Measurements from ENCODE around the gene GRIN2B.

The GRIN2B gene

DNA sequence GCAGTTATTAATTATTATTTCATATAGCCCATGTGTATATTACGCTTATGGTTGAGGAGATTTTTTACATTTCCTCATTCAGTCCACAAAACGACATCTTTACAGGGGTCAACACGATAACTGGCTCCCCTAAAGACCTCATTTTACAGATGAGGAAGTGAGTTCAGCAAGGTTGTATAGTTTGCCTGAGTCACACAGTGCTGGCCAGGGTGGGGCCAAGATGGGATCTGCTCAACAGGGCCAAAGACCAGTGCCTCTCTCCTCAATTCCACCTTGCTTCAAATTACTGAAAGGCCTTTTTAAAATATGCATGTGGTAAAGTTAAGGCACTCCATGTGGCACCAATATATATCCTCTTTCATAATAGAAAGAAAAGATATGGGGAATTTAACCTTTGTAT, 13.1 kb downstream of the GRIN2B start:
- Histone ChIP-seq H3K4me3 (ENCODE audit: low read depth, low read length) (no peak overlapping the region), H3K27me3 (replicated peaks) (no peaks in the 10 kb centered on the region), H3K27ac (no peak overlapping the region), H3K36me3 (replicated peaks) (no peaks in the 10 kb centered on the region)
- in situ Hi-C loops (cut with HindIII; ENCODE audit: low pct_ligation_motif_present, low sequenced_read_pairs), result no loop called here
- TF ChIP-seq, protein P1, sequence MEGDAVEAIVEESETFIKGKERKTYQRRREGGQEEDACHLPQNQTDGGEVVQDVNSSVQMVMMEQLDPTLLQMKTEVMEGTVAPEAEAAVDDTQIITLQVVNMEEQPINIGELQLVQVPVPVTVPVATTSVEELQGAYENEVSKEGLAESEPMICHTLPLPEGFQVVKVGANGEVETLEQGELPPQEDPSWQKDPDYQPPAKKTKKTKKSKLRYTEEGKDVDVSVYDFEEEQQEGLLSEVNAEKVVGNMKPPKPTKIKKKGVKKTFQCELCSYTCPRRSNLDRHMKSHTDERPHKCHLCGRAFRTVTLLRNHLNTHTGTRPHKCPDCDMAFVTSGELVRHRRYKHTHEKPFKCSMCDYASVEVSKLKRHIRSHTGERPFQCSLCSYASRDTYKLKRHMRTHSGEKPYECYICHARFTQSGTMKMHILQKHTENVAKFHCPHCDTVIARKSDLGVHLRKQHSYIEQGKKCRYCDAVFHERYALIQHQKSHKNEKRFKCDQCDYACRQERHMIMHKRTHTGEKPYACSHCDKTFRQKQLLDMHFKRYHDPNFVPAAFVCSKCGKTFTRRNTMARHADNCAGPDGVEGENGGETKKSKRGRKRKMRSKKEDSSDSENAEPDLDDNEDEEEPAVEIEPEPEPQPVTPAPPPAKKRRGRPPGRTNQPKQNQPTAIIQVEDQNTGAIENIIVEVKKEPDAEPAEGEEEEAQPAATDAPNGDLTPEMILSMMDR (IDR thresholded peaks at IDR 0.05; ENCODE audit: low read depth, low read length, missing control alignments), result no peak
- no peak for DNase-seq

DNA sequence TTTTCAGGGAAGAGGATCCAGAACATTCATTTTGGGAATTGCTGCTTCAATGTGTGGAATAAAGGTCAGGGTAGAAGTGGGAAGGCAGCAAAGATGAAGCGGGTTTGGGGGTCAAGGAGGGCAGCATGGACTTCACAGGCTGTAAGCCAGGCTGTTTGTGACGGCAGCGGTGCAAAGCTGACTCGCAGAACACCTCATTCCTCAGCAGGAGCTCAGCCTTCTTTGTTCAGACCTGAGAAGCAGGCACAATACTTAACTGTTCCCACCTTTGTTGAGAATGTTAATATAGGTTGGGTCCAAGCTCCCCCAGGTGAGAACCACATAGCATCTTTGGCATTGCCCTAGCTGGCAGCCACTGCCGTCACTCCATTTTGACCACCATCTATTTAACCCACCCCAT, 16.7 kb downstream of the GRIN2B start:
- DNase-seq, result no peak
- Histone ChIP-seq H3K27me3 (replicated peaks) (no peaks in the 10 kb centered on the region), H3K27ac (no peak overlapping the region), H3K36me3 (replicated peaks) (no peaks in the 10 kb centered on the region), H3K4me3 (ENCODE audit: low read depth, low read length) (no peak overlapping the region)
- in situ Hi-C loops (cut with HindIII; ENCODE audit: low pct_ligation_motif_present, low sequenced_read_pairs), result no loop called here
- TF ChIP-seq, protein P1 (IDR thresholded peaks at IDR 0.05; ENCODE audit: low read depth, low read length, missing control alignments), result no peak

DNA sequence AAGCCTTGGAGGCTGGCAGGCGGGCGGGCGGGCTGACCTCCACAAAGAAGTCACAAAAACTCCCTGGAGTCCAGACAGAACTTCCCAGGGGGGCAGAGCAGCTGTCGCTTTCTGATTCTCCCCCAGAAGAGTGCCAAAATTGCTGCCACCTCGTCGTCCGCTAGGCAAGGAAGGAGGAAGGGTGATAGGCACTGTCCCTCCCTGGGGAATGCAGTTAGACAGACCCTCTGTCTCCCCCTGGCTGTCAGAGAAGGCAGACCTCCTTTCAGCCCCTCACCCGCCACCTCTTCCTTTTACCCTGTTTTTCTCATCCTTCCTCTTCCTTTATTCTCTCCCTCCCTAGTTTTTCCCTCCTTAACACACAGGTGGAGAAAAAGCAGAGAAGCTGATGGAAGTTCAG, 18.7 kb downstream of the GRIN2B start:
- Histone ChIP-seq H3K4me3 (ENCODE audit: low read depth, low read length) (no peak overlapping the region), H3K27ac (no peak overlapping the region), H3K27me3 (replicated peaks) (no peaks in the 10 kb centered on the region), H3K36me3 (replicated peaks) (no peaks in the 10 kb centered on the region)
- in situ Hi-C loops (cut with HindIII; ENCODE audit: low pct_ligation_motif_present, low sequenced_read_pairs), result no loop called here
- DNase-seq, result no peak
- TF ChIP-seq, protein P1 (IDR thresholded peaks at IDR 0.05; ENCODE audit: low read depth, low read length, missing control alignments), result peak; percentile 33

DNA sequence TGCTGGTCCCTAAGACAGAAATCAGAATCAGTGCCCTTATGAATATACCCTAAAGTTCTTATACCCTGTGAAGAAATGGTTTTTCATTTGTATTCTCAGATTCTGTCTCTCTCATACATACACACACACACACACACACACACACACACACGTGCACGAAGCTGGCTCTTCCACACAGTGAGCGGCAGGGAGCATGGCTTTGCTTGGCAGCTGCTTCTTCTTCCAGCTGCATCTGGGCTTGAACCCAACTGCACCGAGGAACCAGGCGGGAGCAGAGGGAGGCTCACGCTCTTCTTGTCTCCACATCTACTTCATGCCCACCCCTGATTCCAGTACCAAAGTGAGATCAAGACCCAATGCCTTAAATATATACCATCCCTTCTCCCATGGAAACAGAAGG, 19.4 kb downstream of the GRIN2B start:
- Histone ChIP-seq H3K36me3 (replicated peaks) (no peaks in the 10 kb centered on the region), H3K27me3 (replicated peaks) (no peaks in the 10 kb centered on the region), H3K27ac (no peak overlapping the region), H3K4me3 (ENCODE audit: low read depth, low read length) (no peak overlapping the region)
- no peak for DNase-seq
- in situ Hi-C loops (cut with HindIII; ENCODE audit: low pct_ligation_motif_present, low sequenced_read_pairs), result no loop called here
- TF ChIP-seq, protein P1 (IDR thresholded peaks at IDR 0.05; ENCODE audit: low read depth, low read length, missing control alignments), result no peak

DNA sequence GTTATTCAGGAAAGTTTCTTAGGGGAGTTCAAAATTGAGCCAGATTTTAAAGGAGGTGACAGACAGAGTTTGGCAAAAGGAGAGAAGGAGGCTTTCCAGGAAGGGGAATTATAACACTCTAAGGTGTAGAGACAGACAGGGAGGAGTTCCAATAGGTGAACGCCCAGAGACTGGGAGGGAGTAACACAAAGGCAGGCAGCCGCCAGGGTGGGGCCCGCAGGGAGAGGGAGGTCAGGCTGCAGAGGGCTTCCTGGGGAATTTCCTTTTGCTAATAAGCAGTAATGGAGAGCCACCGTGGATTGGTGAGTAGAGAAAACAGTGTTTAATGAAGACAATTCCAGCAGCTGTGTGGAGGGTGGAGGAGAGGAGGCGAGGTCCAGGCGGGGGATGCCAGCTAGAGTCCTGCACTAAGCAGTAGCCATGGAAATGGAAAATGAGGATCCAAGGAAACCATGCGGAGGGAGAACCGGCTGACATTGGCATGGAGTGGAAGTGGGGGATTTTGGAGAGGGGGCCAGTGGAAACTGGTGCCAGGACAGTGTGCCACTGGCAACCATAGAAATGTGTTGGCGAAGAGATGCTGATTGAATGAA, 22.2 kb downstream of the GRIN2B start:
- TF ChIP-seq, protein P1 (IDR thresholded peaks at IDR 0.05; ENCODE audit: low read depth, low read length, missing control alignments), result no peak
- no peak overlapping the region for H3K4me3 ChIP-seq (ENCODE audit: low read depth, low read length)
- no peak overlapping the region for H3K27ac ChIP-seq
- DNase-seq, result no peak
- H3K36me3 ChIP-seq (replicated peaks), result no peaks in the 10 kb centered on the region
- no peaks in the 10 kb centered on the region for H3K27me3 ChIP-seq (replicated peaks)
- in situ Hi-C loops (cut with HindIII; ENCODE audit: low pct_ligation_motif_present, low sequenced_read_pairs), result no loop called here

DNA sequence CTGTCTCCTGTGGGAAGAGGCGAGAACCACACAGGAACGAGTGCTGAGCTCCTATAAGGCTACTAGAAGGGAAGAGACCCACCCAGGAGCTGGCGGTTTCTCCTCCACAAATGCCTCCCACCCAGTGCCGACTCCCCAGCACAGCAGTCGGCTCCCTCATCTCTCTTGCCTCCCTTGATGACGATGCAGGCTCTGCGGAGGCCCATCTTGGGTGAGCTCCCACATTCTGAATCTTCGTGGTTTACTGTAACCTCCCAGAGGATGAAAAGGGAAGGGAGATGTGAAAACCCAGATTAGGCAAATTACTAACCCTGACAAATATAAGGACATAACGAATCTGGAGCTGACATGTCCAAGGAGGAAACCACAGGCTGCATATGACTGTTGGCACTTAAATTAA, 23.8 kb downstream of the GRIN2B start:
- H3K36me3 ChIP-seq (replicated peaks), result no peaks in the 10 kb centered on the region
- H3K4me3 ChIP-seq (ENCODE audit: low read depth, low read length), result no peak overlapping the region
- in situ Hi-C loops (cut with HindIII; ENCODE audit: low pct_ligation_motif_present, low sequenced_read_pairs), result no loop called here
- DNase-seq, result no peak
- no peak overlapping the region for H3K27ac ChIP-seq
- H3K27me3 ChIP-seq (replicated peaks), result no peaks in the 10 kb centered on the region
- TF ChIP-seq, protein P1 (IDR thresholded peaks at IDR 0.05; ENCODE audit: low read depth, low read length, missing control alignments), result no peak
